Lower lobe of right lung (tissue), 2 donors: Measurements from ENCODE around the gene ARMH3. TPM values are rescaled to one million over a fixed set of nuclear protein-coding genes. Genes with fewer than 3 reads are reported as not detected.
A peak's percentile ranks its signal among the peaks of the same experiment; 100 is the strongest.

Experiments
- ATAC-seq, 2 donors: fragments of 200-7000 bp; cut with Tn5 transposase; one replicate each; pipeline ENCODE4 v1.9.1; 2020 to 2022; ENCODE audit warnings: mild to moderate bottlenecking in 2 of 2, moderate library complexity in 2 of 2
- DNase-seq: peaks from one replicate; pipeline ENCODE4 v3.0.0-alpha.2; 2020
- H3K27ac ChIP-seq: fragments of 200-600 bp; one replicate; pipeline ENCODE4 v1.8.0; 2022
- H3K27me3 ChIP-seq: fragments of 200-600 bp; one replicate; pipeline ENCODE4 v1.8.0; 2022; ENCODE audit warnings: low read depth
- H3K36me3 ChIP-seq: fragments of 200-600 bp; one replicate; pipeline ENCODE4 v1.8.0; 2022; ENCODE audit warnings: mild to moderate bottlenecking
- H3K4me1 ChIP-seq: fragments of 200-600 bp; one replicate; pipeline ENCODE4 v1.8.0; 2022
- H3K4me3 ChIP-seq: fragments of 200-600 bp; one replicate; pipeline ENCODE4 v1.8.0; 2022; ENCODE audit warnings: mild to moderate bottlenecking
- H3K9me3 ChIP-seq: fragments of 200-600 bp; one replicate; pipeline ENCODE4 v1.8.0; 2022
- intact Hi-C: fragments of 100-400 bp; cut with DNase I; formaldehyde crosslinking; loops from one replicate; pipeline ENCODE4 v1.11.0; 2022
- total RNA-seq: library from RNA; stranded (reverse); fragmentation: NEBNext Ultra II Directional; extraction: Animal tissue kit (Norgen Biotek cat#: 25700); gene quantifications from one replicate; pipeline ENCODE4 v1.2.1, GENCODE V29; 2021
- TF ChIP-seq, protein P1 (sequence below): fragments of 200-600 bp; IDR thresholded peaks from one replicate; pipeline ENCODE4 v1.8.0; 2022; ENCODE audit warnings: antibody characterized with exemption, mild to moderate bottlenecking
- donor health status: DM: no; HTN: yes; CAD: no; lungs with severe emphysema.

The ARMH3 gene
- total RNA-seq, 1 donor from 2014 or later, result 38.6 TPM

GRCh38 chr10:102086196-102086595, 30.2 kb upstream of the ARMH3 start:
- H3K9me3 ChIP-seq, result no peaks in the 10 kb centered on the region
- H3K4me3 ChIP-seq, result no peak overlapping the region
- no peaks in the 10 kb centered on the region for H3K36me3 ChIP-seq
- intact Hi-C loops, result no loop called here
- DNase-seq (no peak), ATAC-seq (no peak)
- TF ChIP-seq, protein P1, sequence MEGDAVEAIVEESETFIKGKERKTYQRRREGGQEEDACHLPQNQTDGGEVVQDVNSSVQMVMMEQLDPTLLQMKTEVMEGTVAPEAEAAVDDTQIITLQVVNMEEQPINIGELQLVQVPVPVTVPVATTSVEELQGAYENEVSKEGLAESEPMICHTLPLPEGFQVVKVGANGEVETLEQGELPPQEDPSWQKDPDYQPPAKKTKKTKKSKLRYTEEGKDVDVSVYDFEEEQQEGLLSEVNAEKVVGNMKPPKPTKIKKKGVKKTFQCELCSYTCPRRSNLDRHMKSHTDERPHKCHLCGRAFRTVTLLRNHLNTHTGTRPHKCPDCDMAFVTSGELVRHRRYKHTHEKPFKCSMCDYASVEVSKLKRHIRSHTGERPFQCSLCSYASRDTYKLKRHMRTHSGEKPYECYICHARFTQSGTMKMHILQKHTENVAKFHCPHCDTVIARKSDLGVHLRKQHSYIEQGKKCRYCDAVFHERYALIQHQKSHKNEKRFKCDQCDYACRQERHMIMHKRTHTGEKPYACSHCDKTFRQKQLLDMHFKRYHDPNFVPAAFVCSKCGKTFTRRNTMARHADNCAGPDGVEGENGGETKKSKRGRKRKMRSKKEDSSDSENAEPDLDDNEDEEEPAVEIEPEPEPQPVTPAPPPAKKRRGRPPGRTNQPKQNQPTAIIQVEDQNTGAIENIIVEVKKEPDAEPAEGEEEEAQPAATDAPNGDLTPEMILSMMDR, result no peak
- no peak overlapping the region for H3K27ac ChIP-seq
- H3K27me3 ChIP-seq, result no peaks in the 10 kb centered on the region
- no peaks in the 10 kb centered on the region for H3K4me1 ChIP-seq

DNA sequence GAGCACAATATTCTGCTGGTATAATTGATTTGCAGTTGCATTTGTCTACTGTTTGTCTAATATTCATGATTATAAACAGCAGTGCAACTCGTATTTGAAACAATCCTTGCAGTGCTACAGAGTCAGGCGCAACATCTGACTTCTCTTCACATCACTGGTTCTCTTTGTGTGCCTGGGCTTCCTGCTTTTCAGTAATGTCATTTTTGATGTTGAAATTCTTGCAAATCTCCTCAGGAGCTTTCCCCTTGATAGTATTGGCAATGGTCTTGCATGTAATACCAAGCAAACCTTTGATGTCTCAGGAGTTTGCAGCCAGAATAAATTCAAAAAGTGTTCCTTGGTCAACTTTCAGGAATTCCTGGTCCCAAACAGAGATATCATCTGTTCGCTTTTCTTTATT, 29.4 kb upstream of the ARMH3 start:
- no peak for ATAC-seq
- Histone ChIP-seq H3K4me1 (no peaks in the 10 kb centered on the region), H3K27ac (no peak overlapping the region), H3K27me3 (no peaks in the 10 kb centered on the region), H3K9me3 (no peaks in the 10 kb centered on the region), H3K36me3 (no peaks in the 10 kb centered on the region), H3K4me3 (no peak overlapping the region)
- TF ChIP-seq, protein P1, result no peak
- intact Hi-C loops, result no loop called here
- no peak for DNase-seq

DNA sequence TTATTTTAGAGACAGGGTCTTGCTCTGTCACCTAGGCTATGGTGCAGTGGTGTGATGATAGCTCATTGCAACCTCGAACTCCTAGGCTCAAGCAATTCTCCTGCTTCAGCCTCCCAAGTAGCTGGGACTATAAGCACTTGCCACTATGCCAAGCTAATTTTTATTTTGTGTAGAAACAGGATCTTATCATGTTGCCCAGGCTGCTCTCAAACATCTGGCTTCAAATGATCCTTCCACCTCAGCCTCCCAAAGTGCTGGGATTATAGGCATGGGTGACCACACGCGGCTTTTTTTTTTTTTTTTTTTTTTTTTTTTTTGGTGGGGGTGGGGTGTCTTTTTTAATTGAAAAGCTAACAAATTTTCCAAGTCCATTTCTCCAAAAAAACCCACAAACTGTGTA, 27.6 kb upstream of the ARMH3 start:
- Histone ChIP-seq H3K4me3 (no peak overlapping the region), H3K9me3 (no peaks in the 10 kb centered on the region), H3K27me3 (no peaks in the 10 kb centered on the region), H3K27ac (no peak overlapping the region), H3K4me1 (no peaks in the 10 kb centered on the region), H3K36me3 (no peaks in the 10 kb centered on the region)
- intact Hi-C loops, result no loop called here
- no peak for DNase-seq
- no peak for ATAC-seq
- TF ChIP-seq, protein P1, result no peak

GRCh38 chr10:102072673-102073527, 16.9 kb upstream of the ARMH3 start:
- Histone ChIP-seq H3K9me3 (no peaks in the 10 kb centered on the region), H3K4me1 (peaks cover 22% of the 10 kb centered on the region), H3K27ac (no peak overlapping the region), H3K4me3 (no peak overlapping the region), H3K36me3 (peaks cover 7% of the 10 kb centered on the region), H3K27me3 (no peaks in the 10 kb centered on the region)
- ATAC-seq, result peak; percentile 93 to 94
- intact Hi-C loops, result no loop called here
- TF ChIP-seq, protein P1, result peak; percentile 95
- peak; percentile 83 for DNase-seq

DNA sequence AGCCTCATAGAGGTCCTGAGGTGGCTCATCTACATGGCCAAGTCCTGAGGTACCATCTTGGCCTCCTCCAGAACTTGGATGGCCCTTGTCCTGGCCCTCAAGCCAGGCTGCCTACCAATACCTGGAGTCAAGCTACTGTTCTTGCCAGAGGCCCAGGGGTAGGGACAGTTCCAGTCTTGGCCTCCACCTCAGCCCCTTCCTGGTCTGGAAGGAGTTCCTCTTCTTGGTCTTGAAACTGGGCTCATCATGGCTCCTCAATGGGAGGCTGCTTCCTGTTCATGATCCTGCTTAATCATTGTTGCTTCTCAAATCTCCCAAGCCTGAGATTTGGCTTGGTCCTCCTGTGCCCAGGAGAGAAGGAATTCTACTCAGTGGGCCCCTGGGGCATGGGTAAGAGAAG, 13.1 kb upstream of the ARMH3 start:
- H3K27ac ChIP-seq, result peak overlapping the region; percentile 51
- intact Hi-C loops, result no loop called here
- no peak for ATAC-seq

More for the DNA sequence above, 13.1 kb upstream of the ARMH3 start:
- Histone ChIP-seq H3K4me3 (no peak overlapping the region), H3K9me3 (no peaks in the 10 kb centered on the region), H3K36me3 (peaks cover 21% of the 10 kb centered on the region), H3K4me1 (peaks cover 49% of the 10 kb centered on the region), H3K27me3 (no peaks in the 10 kb centered on the region)
- no peak for DNase-seq
- TF ChIP-seq, protein P1, result no peak
